Liver (tissue), 3 donors: ENCODE measurements around the gene TCF7L2.

Experiments
- EGR1 ChIP-seq, 2 donors: IDR thresholded peaks; 2 replicates each; pipeline ENCODE4 v1.6.1; 2016 to 2018; ENCODE audit warnings: antibody characterized with exemption in 2 of 2, low read depth in 2 of 2
- JUND ChIP-seq, 2 donors: IDR thresholded peaks; 2 replicates each; pipeline ENCODE4 v1.6.1; 2016; ENCODE audit warnings: antibody characterized with exemption in 2 of 2
- REST ChIP-seq: IDR thresholded peaks from 2 replicates; pipeline ENCODE4 v1.6.1; 2016; ENCODE audit warnings: antibody characterized with exemption, mild to moderate bottlenecking
- YY1 ChIP-seq: IDR thresholded peaks from 2 replicates; pipeline ENCODE4 v1.6.1; 2016; ENCODE audit warnings: antibody characterized with exemption, mild to moderate bottlenecking
- TF ChIP-seq, protein P1 (sequence below): fragments of 150-350 bp; IDR thresholded peaks from 2 replicates; pipeline ENCODE4 v1.5.1; 2017; ENCODE audit warnings: improper control_type of control experiment, low read depth, low read length; ENCODE audit not compliant: missing input control
- TF ChIP-seq, protein P2 (sequence below): IDR thresholded peaks from 2 replicates; pipeline ENCODE4 v1.6.1; 2016; ENCODE audit warnings: antibody characterized with exemption
- donor health status: healthy.
- donor health status: healthy.

- TF ChIP-seq, protein P1, sequence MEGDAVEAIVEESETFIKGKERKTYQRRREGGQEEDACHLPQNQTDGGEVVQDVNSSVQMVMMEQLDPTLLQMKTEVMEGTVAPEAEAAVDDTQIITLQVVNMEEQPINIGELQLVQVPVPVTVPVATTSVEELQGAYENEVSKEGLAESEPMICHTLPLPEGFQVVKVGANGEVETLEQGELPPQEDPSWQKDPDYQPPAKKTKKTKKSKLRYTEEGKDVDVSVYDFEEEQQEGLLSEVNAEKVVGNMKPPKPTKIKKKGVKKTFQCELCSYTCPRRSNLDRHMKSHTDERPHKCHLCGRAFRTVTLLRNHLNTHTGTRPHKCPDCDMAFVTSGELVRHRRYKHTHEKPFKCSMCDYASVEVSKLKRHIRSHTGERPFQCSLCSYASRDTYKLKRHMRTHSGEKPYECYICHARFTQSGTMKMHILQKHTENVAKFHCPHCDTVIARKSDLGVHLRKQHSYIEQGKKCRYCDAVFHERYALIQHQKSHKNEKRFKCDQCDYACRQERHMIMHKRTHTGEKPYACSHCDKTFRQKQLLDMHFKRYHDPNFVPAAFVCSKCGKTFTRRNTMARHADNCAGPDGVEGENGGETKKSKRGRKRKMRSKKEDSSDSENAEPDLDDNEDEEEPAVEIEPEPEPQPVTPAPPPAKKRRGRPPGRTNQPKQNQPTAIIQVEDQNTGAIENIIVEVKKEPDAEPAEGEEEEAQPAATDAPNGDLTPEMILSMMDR, result no peak
- TF ChIP-seq, protein P2, sequence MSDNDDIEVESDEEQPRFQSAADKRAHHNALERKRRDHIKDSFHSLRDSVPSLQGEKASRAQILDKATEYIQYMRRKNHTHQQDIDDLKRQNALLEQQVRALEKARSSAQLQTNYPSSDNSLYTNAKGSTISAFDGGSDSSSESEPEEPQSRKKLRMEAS, result no peak
- TF ChIP-seq EGR1 (IDR thresholded peaks at IDR 0.05; ENCODE audit: low read depth in 2 of 2) (no peak), JUND (IDR thresholded peaks at IDR 0.05) (no peak), YY1 (no peak), REST (no peak)
Measured at GRCh38 chr10:113059371-113059780, 109.3 kb downstream of the TCF7L2 start.
